ACC112 (cell line): Measurements from ENCODE around the gene IGFLR1.

Source experiments
- H2AFZ ChIP-seq: fragments of 200-600 bp; sonication (generic); one replicate; pipeline ENCODE4 v1.6.0; 2017; ENCODE audit warnings: antibody characterized with exemption, low read length; ENCODE audit not compliant: unreplicated experiment
- H3K27ac ChIP-seq: fragments of 200-600 bp; sonication (generic); 2 replicates; pipeline ENCODE4 v1.5.1; 2014; ENCODE audit warnings: low read depth, mild to moderate bottlenecking, antibody characterized with exemption, low read length, moderate library complexity
- H3K27me3 ChIP-seq: fragments of 200-600 bp; sonication (generic); 2 replicates; pipeline ENCODE4 v1.6.1; 2014; ENCODE audit warnings: mild to moderate bottlenecking, antibody characterized with exemption, low read length, moderate library complexity, mixed read lengths; ENCODE audit not compliant: insufficient read depth
- H3K36me3 ChIP-seq: fragments of 200-600 bp; sonication (generic); 2 replicates; pipeline ENCODE4 v1.6.1; 2016; ENCODE audit warnings: mild to moderate bottlenecking, antibody characterized with exemption, low read length, moderate library complexity, mixed read lengths; ENCODE audit not compliant: insufficient read depth
- H3K4me1 ChIP-seq: fragments of 200-600 bp; sonication (generic); one replicate; pipeline ENCODE4 v1.6.1; 2016; ENCODE audit warnings: low read length, mixed read lengths; ENCODE audit not compliant: insufficient read depth, unreplicated experiment, control insufficient read depth
- H3K4me3 ChIP-seq: fragments of 200-600 bp; sonication (generic); 2 replicates; pipeline ENCODE4 v1.5.1; 2014; ENCODE audit warnings: mild to moderate bottlenecking, low read depth, low read length
- H3K79me2 ChIP-seq: fragments of 200-600 bp; sonication (generic); one replicate; pipeline ENCODE4 v1.6.0; 2016; ENCODE audit warnings: low read length; ENCODE audit not compliant: control insufficient read depth, unreplicated experiment, insufficient read depth

The IGFLR1 gene

GRCh38 chr19:35744430-35745327 lies 2.4 kb upstream of the IGFLR1 start:
- peak overlapping the region; percentile 96 for H3K27ac ChIP-seq
- peaks cover 18% of the 10 kb centered on the region for H3K79me2 ChIP-seq
- H2AFZ ChIP-seq, result peak overlapping the region; percentile 85
- H3K4me3 ChIP-seq, result peak overlapping the region; percentile 100
- H3K27me3 ChIP-seq, result no peaks in the 10 kb centered on the region
- H3K4me1 ChIP-seq, result peaks cover 10% of the 10 kb centered on the region
- no peaks in the 10 kb centered on the region for H3K36me3 ChIP-seq

GRCh38 chr19:35743640-35744429 lies 1.6 kb upstream of the IGFLR1 start:
- no peaks in the 10 kb centered on the region for H3K27me3 ChIP-seq
- peaks cover 13% of the 10 kb centered on the region for H3K79me2 ChIP-seq
- peak overlapping the region; percentile 100; the same call in 1 of the 2 replicates for H3K4me3 ChIP-seq
- no peak overlapping the region for H3K27ac ChIP-seq
- no peaks in the 10 kb centered on the region for H3K36me3 ChIP-seq
- H2AFZ ChIP-seq, result no peak overlapping the region
- peaks cover 10% of the 10 kb centered on the region for H3K4me1 ChIP-seq

GRCh38 chr19:35741203-35741515 lies 1.1 kb downstream of the IGFLR1 start:
- H3K4me1 ChIP-seq, result peaks cover under 1% of the 10 kb centered on the region
- peak overlapping the region; percentile 82 for H2AFZ ChIP-seq
- peak overlapping the region; percentile 81 for H3K4me3 ChIP-seq
- H3K36me3 ChIP-seq, result no peaks in the 10 kb centered on the region
- H3K79me2 ChIP-seq, result peaks cover 7% of the 10 kb centered on the region
- no peaks in the 10 kb centered on the region for H3K27me3 ChIP-seq
- H3K27ac ChIP-seq, result no peak overlapping the region

GRCh38 chr19:35740423-35741202 lies 1.6 kb downstream of the IGFLR1 start:
- Histone ChIP-seq H3K27me3 (no peaks in the 10 kb centered on the region), H3K27ac (no peak overlapping the region), H3K4me3 (peak overlapping the region; percentile 81), H3K79me2 (peaks cover 1% of the 10 kb centered on the region), H2AFZ (peak overlapping the region; percentile 82), H3K4me1 (no peaks in the 10 kb centered on the region), H3K36me3 (no peaks in the 10 kb centered on the region)

- Histone ChIP-seq H3K27ac (no peak overlapping the region), H3K4me3 (peak overlapping the region; percentile 79), H3K79me2 (no peaks in the 10 kb centered on the region), H2AFZ (no peak overlapping the region), H3K4me1 (no peaks in the 10 kb centered on the region), H3K27me3 (no peaks in the 10 kb centered on the region), H3K36me3 (no peaks in the 10 kb centered on the region)
Measured at GRCh38 chr19:35740108-35740422, 2.2 kb downstream of the IGFLR1 start.

- no peaks in the 10 kb centered on the region for H3K79me2 ChIP-seq
- H2AFZ ChIP-seq, result no peak overlapping the region
- H3K4me1 ChIP-seq, result no peaks in the 10 kb centered on the region
- peak overlapping the region; percentile 79; the same call in 1 of the 2 replicates for H3K4me3 ChIP-seq
- no peaks in the 10 kb centered on the region for H3K27me3 ChIP-seq
- H3K36me3 ChIP-seq, result no peaks in the 10 kb centered on the region
- no peak overlapping the region for H3K27ac ChIP-seq
Measured at GRCh38 chr19:35739275-35740107, 2.8 kb downstream of the IGFLR1 start.

GRCh38 chr19:35738887-35739229 lies 3.4 kb downstream of the IGFLR1 start:
- no peaks in the 10 kb centered on the region for H3K4me1 ChIP-seq
- H3K4me3 ChIP-seq, result no peak overlapping the region
- H3K36me3 ChIP-seq, result no peaks in the 10 kb centered on the region
- no peak overlapping the region for H2AFZ ChIP-seq
- no peak overlapping the region for H3K27ac ChIP-seq
- H3K79me2 ChIP-seq, result no peaks in the 10 kb centered on the region
- H3K27me3 ChIP-seq, result no peaks in the 10 kb centered on the region

GRCh38 chr19:35738021-35738886 lies 4.0 kb downstream of the IGFLR1 start:
- H3K27ac ChIP-seq, result no peak overlapping the region
- H3K4me1 ChIP-seq, result no peaks in the 10 kb centered on the region
- no peak overlapping the region for H2AFZ ChIP-seq
- H3K27me3 ChIP-seq, result no peaks in the 10 kb centered on the region
- H3K4me3 ChIP-seq, result no peak overlapping the region
- no peaks in the 10 kb centered on the region for H3K36me3 ChIP-seq
- H3K79me2 ChIP-seq, result no peaks in the 10 kb centered on the region

- Histone ChIP-seq H3K27me3 (no peaks in the 10 kb centered on the region), H3K4me3 (no peak overlapping the region), H3K4me1 (no peaks in the 10 kb centered on the region), H3K36me3 (no peaks in the 10 kb centered on the region), H2AFZ (no peak overlapping the region), H3K79me2 (no peaks in the 10 kb centered on the region), H3K27ac (no peak overlapping the region)
Measured at GRCh38 chr19:35736913-35737886, 5.1 kb downstream of the IGFLR1 start.
